ENCODE results near the gene PSMG1.
"Not testable (repeated sequence)": the region's sequence is repeated elsewhere in the genome, so short reads cannot be mapped to it uniquely, and the experiment has no call there.

Gene PSMG1

DNA sequence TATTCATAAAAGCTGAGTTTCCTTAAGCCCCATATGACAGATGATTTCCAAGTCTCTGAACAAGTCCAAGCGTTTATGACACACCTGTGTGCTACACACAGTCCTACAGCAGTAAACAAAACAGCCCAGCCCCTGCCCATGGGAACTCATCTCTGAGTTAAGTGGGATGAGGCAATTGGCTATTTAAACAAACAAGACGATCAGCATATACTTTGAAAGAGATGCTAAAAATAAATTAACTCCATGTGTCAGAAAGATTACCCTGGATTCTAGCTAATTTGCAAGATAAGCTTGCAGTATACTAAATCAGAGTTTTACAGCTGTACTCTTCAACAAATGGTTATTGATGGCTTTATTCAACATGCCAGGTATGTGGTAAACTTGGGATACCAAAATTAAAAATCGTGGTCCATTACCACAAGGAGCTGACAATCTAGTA, 7.0 kb downstream of the PSMG1 start:
- no peaks in the 10 kb centered on the region for H3K9me3 ChIP-seq (ENCODE audit: control insufficient read depth, low read length)

DNA sequence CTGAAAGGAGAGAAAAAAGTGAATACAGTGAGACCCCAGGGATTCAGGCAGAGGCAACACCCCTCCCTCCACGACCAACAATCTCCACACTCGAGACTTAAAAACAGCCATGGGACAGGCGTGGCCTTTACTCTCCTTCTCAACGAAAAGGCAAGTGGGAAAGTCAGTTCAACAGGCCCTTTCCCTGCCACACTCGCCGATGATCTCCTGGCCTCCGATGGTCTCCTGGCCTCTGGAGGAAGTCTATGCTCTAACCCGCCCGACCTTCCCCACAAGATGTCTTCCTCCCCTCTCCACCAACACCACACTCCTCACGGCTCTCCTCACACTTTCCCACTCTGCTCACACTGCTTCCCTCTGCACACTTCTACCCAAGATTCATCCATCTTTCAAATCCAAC, 7.6 kb downstream of the PSMG1 start:
- 92 to 94% methylated on average over 9 to 10 of the region's 10 CpGs for WGBS, 2 experiments (ENCODE audit: insufficient coverage in 2 of 2)
- Histone ChIP-seq H3K36me3 (ENCODE audit: control insufficient read depth, insufficient read depth, low read length) (peaks cover 64% of the 10 kb centered on the region), H3K4me1 (ENCODE audit: control insufficient read depth, insufficient read depth, low read length, poor library complexity, severe bottlenecking) (no peaks in the 10 kb centered on the region), H3K27ac (ENCODE audit: low read depth, low read length, severe bottlenecking) (no peak overlapping the region), H3K4me3 (ENCODE audit: extremely low read depth, insufficient read depth, low read length, poor library complexity, severe bottlenecking) (no peak overlapping the region), H3K9me3 (ENCODE audit: control insufficient read depth, low read length) (no peaks in the 10 kb centered on the region)

More for the DNA sequence above, 7.0 kb downstream of the PSMG1 start:
- Histone ChIP-seq H3K27ac (ENCODE audit: low read depth, low read length, severe bottlenecking) (no peak overlapping the region), H3K36me3 (ENCODE audit: control insufficient read depth, insufficient read depth, low read length) (peaks cover 66% of the 10 kb centered on the region), H3K4me3 (ENCODE audit: extremely low read depth, insufficient read depth, low read length, poor library complexity, severe bottlenecking) (no peak overlapping the region), H3K4me1 (ENCODE audit: control insufficient read depth, insufficient read depth, low read length, poor library complexity, severe bottlenecking) (no peaks in the 10 kb centered on the region)
- WGBS, 2 experiments (ENCODE audit: insufficient coverage in 2 of 2), result 40% methylated on average over 2 of the region's 3 CpGs; no CpG with 5 or more reads in 1 of the 2 experiments

DNA sequence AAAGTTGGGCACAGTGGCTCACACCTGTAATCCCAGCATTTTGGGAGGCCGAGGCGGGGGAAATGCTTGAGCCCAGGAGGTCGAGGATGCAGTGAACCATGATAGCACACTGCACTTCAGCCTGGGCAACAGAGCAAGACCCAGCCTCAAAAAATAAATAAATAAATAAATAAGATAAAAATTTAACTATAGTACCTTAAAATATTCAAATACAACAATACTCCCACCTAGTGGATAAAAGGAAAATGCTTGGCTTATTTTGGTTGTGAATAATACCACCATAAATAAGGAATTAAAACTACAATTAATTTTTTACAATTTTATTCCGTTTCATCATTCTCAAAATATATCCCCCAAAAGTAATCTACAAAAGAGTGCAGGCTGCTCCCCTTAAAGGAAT, 8.1 kb downstream of the PSMG1 start:
- Histone ChIP-seq H3K4me3 (ENCODE audit: extremely low read depth, insufficient read depth, low read length, poor library complexity, severe bottlenecking) (no peak overlapping the region), H3K9me3 (ENCODE audit: control insufficient read depth, low read length) (no peaks in the 10 kb centered on the region), H3K4me1 (ENCODE audit: control insufficient read depth, insufficient read depth, low read length, poor library complexity, severe bottlenecking) (no peaks in the 10 kb centered on the region), H3K36me3 (ENCODE audit: control insufficient read depth, insufficient read depth, low read length) (peaks cover 64% of the 10 kb centered on the region), H3K27ac (ENCODE audit: low read depth, low read length, severe bottlenecking) (no peak overlapping the region)
- WGBS, 2 experiments (ENCODE audit: insufficient coverage in 2 of 2), result 71 to 100% methylated on average over 2 to 3 of the region's 4 CpGs

DNA sequence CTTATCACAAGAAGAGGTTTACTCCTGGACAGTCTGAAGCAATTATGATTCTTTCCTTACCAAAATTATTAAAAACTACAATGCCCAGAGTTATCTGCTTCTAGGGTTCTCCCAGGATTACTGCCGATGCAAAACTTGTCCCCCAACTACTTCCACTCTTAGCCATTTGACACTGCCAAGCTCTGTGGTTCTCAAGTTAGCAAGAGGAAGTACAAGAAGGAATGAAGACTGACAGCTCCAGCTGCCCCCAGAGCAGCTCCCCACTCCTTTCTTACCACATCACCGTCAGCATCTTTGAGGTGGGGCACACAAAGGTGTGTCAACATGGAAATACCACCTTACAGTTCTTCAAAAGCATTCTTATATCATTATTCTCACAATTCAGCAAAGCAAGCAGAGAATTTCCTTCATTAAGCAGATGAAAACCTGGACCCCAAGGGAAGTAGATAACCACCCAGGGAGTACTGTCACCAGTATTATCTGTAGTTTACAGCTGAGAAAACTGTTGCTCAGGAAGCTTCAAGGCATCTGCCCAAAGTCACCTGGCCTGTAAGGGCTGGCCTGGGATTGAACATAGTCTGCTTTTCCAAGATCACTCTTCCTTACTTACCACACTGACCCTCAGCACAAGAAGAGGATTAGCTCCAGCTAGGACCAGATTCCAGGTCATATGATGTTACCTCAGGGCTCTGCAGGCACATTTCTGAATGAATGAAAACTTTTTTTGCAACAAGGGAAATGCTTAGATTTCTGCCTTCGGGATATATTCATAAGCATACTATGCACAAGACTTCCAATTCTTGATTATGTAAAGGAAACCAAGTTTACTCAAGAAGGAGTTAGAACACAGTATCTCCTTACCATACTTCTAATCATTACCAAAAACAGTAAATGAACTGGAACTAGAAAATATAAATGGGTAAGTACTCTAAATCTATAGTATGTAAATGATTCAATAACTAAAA, 9.3 kb downstream of the PSMG1 start:
- Histone ChIP-seq H3K27ac (ENCODE audit: low read depth, low read length, severe bottlenecking) (no peak overlapping the region), H3K4me1 (ENCODE audit: control insufficient read depth, insufficient read depth, low read length, poor library complexity, severe bottlenecking) (no peaks in the 10 kb centered on the region), H3K4me3 (ENCODE audit: extremely low read depth, insufficient read depth, low read length, poor library complexity, severe bottlenecking) (no peak overlapping the region), H3K36me3 (ENCODE audit: control insufficient read depth, insufficient read depth, low read length) (peaks cover 59% of the 10 kb centered on the region), H3K9me3 (ENCODE audit: control insufficient read depth, low read length) (no peaks in the 10 kb centered on the region)
- WGBS, 2 experiments (ENCODE audit: insufficient coverage in 2 of 2), result 100% methylated on average over 1 of the region's 3 CpGs; no CpG with 5 or more reads in 1 of the 2 experiments

DNA sequence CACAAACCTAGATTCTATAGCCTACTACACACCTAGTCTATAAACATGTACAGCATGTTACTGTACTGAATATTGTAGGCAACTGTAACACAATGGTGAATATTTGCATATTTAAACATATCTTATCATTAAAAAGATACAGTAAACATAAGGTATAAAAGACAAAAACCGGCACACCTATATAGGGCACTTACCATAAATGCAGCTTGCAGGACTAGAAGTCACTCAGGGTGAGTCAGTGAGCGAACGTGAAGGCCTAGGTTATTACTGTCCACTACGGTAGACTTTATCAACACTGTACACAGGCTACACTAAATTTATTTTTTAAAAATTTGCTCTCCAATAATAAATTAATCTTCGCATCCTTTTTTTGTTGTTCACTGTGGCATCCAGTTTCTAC, 13.3 kb downstream of the PSMG1 start:
- Histone ChIP-seq H3K4me3 (ENCODE audit: extremely low read depth, insufficient read depth, low read length, poor library complexity, severe bottlenecking) (no peak overlapping the region), H3K27ac (ENCODE audit: low read depth, low read length, severe bottlenecking) (no peak overlapping the region), H3K9me3 (ENCODE audit: control insufficient read depth, low read length) (peaks cover 2% of the 10 kb centered on the region), H3K4me1 (ENCODE audit: control insufficient read depth, insufficient read depth, low read length, poor library complexity, severe bottlenecking) (no peaks in the 10 kb centered on the region), H3K36me3 (ENCODE audit: control insufficient read depth, insufficient read depth, low read length) (peaks cover 40% of the 10 kb centered on the region)
- WGBS, 2 experiments (ENCODE audit: insufficient coverage in 2 of 2), result 100% methylated on average over 4 to 5 of the region's 5 CpGs

DNA sequence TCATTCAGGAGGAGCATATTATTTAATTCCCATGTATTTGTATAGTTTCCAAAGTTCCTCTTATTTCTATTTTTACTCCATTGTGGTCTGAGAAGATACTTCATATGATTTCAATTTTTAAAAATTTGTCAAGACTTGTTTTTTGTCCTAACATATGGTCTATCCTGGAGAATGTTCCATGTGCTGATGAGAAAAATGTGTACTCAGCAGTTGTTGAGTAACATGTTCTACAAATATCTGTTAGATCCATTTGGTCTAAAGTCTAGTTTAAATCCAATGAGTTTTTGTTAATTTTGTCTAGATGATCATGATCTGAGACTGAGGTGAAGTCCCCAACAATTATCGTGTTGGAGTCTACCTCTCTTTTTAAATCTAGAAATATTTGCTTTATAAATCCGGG, 14.5 kb downstream of the PSMG1 start:
- no CpG with 5 or more reads among the region's 2 CpGs for WGBS, 2 experiments (ENCODE audit: insufficient coverage in 2 of 2)
- Histone ChIP-seq H3K36me3 (ENCODE audit: control insufficient read depth, insufficient read depth, low read length) (peaks cover 33% of the 10 kb centered on the region), H3K9me3 (ENCODE audit: control insufficient read depth, low read length) (peaks cover 11% of the 10 kb centered on the region), H3K4me3 (ENCODE audit: extremely low read depth, insufficient read depth, low read length, poor library complexity, severe bottlenecking) (no peak overlapping the region), H3K4me1 (ENCODE audit: control insufficient read depth, insufficient read depth, low read length, poor library complexity, severe bottlenecking) (no peaks in the 10 kb centered on the region), H3K27ac (ENCODE audit: low read depth, low read length, severe bottlenecking) (no peak overlapping the region)

DNA sequence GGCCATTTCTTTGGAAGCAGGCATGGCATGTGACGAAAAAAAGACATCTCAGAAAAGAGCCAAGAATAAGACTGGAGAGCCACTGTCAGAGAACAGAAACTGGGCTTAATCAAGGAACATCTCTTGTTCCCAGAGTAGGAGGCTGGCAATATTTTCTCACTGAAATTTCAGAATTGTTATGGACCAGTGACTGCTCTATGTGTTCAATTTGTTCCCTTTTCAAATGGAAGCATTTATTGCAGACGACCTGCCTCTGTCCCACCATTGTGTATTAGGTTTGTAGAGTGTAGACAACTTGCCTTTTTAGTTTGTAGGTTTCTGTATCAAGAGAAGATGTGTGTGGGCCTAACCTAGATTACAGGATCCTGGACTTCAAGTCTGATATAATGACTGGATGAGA, 18.7 kb downstream of the PSMG1 start:
- no peaks in the 10 kb centered on the region for H3K4me1 ChIP-seq (ENCODE audit: control insufficient read depth, insufficient read depth, low read length, poor library complexity, severe bottlenecking)
- H3K4me3 ChIP-seq (ENCODE audit: extremely low read depth, insufficient read depth, low read length, poor library complexity, severe bottlenecking), result no peak overlapping the region
- H3K9me3 ChIP-seq (ENCODE audit: control insufficient read depth, low read length), result peaks cover 11% of the 10 kb centered on the region
- WGBS, 2 experiments (ENCODE audit: insufficient coverage in 2 of 2), result 84 to 91% methylated on average over 2 of the region's 2 CpGs
- H3K36me3 ChIP-seq (ENCODE audit: control insufficient read depth, insufficient read depth, low read length), result peaks cover 5% of the 10 kb centered on the region
- H3K27ac ChIP-seq (ENCODE audit: low read depth, low read length, severe bottlenecking), result no peak overlapping the region

DNA sequence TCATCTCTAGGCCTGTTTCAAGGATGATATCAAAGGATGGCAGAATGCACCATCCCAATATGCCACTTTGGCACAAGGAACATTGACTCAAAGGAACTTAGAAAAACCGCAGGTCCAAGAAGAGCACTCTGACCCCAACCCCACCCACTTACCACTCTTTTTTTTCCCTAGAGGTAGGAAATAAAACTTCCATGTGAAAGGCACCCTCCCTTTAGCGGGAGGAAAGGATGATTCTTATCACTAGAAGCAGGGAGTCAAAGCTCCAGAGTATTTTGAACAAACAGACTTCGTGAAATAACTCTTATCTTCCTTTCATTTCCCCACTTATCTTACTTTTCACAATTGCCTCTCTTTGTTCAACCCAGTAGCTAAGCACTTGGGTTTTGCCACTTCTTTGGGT, 22.2 kb downstream of the PSMG1 start:
- Histone ChIP-seq H3K9me3 (ENCODE audit: control insufficient read depth, low read length) (peaks cover 11% of the 10 kb centered on the region), H3K4me3 (ENCODE audit: extremely low read depth, insufficient read depth, low read length, poor library complexity, severe bottlenecking) (no peak overlapping the region), H3K36me3 (ENCODE audit: control insufficient read depth, insufficient read depth, low read length) (no peaks in the 10 kb centered on the region), H3K27ac (ENCODE audit: low read depth, low read length, severe bottlenecking) (no peak overlapping the region), H3K4me1 (ENCODE audit: control insufficient read depth, insufficient read depth, low read length, poor library complexity, severe bottlenecking) (no peaks in the 10 kb centered on the region)
- 50 to 75% methylated on average over 1 of the region's 3 CpGs for WGBS, 2 experiments (ENCODE audit: insufficient coverage in 2 of 2)

DNA sequence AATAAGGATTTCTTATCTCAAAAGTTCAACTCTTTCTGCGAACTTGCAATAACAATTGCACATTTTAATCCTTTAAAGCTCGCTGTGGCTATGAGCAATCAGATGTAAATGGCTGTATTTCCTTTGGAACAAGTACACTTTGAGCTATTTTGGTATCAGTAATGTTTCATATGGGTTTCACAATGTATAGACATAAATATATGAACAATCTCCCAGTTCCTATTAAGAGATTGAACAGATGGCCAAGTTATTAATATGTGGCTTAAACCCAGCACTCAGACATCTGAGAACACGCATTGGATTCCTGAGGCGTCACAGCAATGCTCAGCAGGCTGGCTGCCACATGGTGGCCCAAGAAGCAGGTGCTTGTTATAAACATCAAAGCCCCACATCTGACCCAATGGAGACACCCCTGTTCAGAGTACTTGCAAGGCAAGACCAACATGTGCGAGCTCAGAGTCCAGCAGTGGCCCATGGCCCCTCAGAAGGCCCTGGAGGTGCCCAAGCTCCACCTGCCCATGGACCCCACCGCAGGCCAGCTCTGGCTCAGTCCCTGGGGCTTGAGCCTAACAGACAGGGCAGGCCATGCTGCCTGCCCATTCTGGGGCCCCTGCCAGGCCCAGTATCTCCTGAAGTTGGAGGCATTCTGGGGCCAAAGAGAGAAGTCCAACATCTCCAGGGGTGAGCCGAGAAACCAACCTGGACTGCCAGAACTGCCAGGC, 23.7 kb downstream of the PSMG1 start:
- H3K9me3 ChIP-seq (ENCODE audit: control insufficient read depth, low read length), result peaks cover 5% of the 10 kb centered on the region
- no peaks in the 10 kb centered on the region for H3K36me3 ChIP-seq (ENCODE audit: control insufficient read depth, insufficient read depth, low read length)
- no peaks in the 10 kb centered on the region for H3K4me1 ChIP-seq (ENCODE audit: control insufficient read depth, insufficient read depth, low read length, poor library complexity, severe bottlenecking)
- H3K4me3 ChIP-seq (ENCODE audit: extremely low read depth, insufficient read depth, low read length, poor library complexity, severe bottlenecking), result no peak overlapping the region
- H3K27ac ChIP-seq (ENCODE audit: low read depth, low read length, severe bottlenecking), result no peak overlapping the region
- 98 to 100% methylated on average over 5 to 6 of the region's 7 CpGs for WGBS, 2 experiments (ENCODE audit: insufficient coverage in 2 of 2)

DNA sequence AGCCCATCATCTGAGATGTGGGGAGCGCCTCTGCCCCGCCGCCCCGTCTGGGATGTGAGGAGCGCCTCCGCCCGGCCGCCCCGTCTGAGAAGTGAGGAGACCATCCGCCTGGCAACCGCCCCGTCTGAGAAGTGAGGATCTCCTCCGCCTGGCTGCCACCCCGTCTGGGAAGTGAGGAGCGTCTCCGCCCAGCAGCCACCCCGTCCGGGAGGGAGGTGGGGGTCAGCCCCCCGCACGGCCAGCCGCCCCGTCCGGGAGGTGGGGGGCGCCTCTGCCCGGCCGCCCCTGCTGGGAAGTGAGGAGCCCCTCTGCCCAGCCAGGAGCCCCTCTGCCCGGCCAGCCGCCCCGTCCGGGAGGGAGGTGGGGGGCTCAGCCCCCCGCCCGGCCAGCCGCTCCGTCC, 26.0 kb downstream of the PSMG1 start:
- H3K36me3 ChIP-seq (ENCODE audit: control insufficient read depth, insufficient read depth, low read length); H3K27ac ChIP-seq (ENCODE audit: low read depth, low read length, severe bottlenecking); H3K4me3 ChIP-seq (ENCODE audit: extremely low read depth, insufficient read depth, low read length, poor library complexity, severe bottlenecking); H3K4me1 ChIP-seq (ENCODE audit: control insufficient read depth, insufficient read depth, low read length, poor library complexity, severe bottlenecking); H3K9me3 ChIP-seq (ENCODE audit: control insufficient read depth, low read length): not testable (repeated sequence)
- 93 to 100% methylated on average over 12 to 17 of the region's 34 CpGs for WGBS, 2 experiments (ENCODE audit: insufficient coverage in 2 of 2)

Data from mesodermal cell (in vitro differentiated cells).